K562 (cell line): ENCODE data around the gene HOXB7. TPM values are rescaled to one million over a fixed set of nuclear protein-coding genes. Genes with fewer than 3 reads are reported as not detected.

ENCODE experiments used
- CBFA2T3 ChIP-seq: fragments of 450-650 bp; IDR thresholded peaks from 2 replicates; pipeline ENCODE4 v1.6.1; 2017
- CUX1 ChIP-seq: fragments of 200-800 bp; sonication (Bioruptor generic); IDR thresholded peaks from 2 replicates; pipeline ENCODE4 v1.6.1; 2016; ENCODE audit warnings: missing genetic modification characterization, missing compliant biosample characterization
- FUS ChIP-seq: fragments of 200-400 bp; formaldehyde crosslinking; optimal IDR thresholded peaks from 2 replicates; pipeline ENCODE3; 2017; ENCODE audit warnings: low read depth, low read length
- MCM5 ChIP-seq: fragments of 450-650 bp; IDR thresholded peaks from 2 replicates; pipeline ENCODE4 v1.6.1; 2016; ENCODE audit warnings: low read depth
- NKRF ChIP-seq: fragments of 450-650 bp; IDR thresholded peaks from 2 replicates; pipeline ENCODE4 v1.6.1; 2016; ENCODE audit warnings: borderline replicate concordance
- SP1 ChIP-seq: sonication (generic); formaldehyde crosslinking; IDR thresholded peaks from 2 replicates; pipeline ENCODE4 v1.8.1; 2022; ENCODE audit warnings: mild to moderate bottlenecking, missing genetic modification reagents
- ZFP1 ChIP-seq: fragments of 450-650 bp; formaldehyde crosslinking; IDR thresholded peaks from 2 replicates; pipeline ENCODE4 v1.4.0; 2020; ENCODE audit warnings: mild to moderate bottlenecking, mixed read lengths
- ZFP91 ChIP-seq: sonication (generic); formaldehyde crosslinking; IDR thresholded peaks from 2 replicates; pipeline ENCODE4 v1.8.0; 2022; ENCODE audit warnings: mild to moderate bottlenecking, missing genetic modification reagents
- ZKSCAN3 ChIP-seq: fragments of 250-450 bp; sonication (Bioruptor Pico); IDR thresholded peaks from 2 replicates; pipeline ENCODE4 v1.4.0; 2020
- ZNF639 ChIP-seq, 2 experiments: fragments of 200-800 bp in 1 of 2; sonication (Bioruptor generic) in 1 of 2; sonication (generic) in 1 of 2; formaldehyde crosslinking in 1 of 2; IDR thresholded peaks in 1 of 2; conservative IDR thresholded peaks in 1 of 2; 2 replicates each; pipeline versions ENCODE4 v1.5.0 to v1.6.1; 2016 to 2020; ENCODE audit warnings: missing compliant biosample characterization in 1 of 2, missing genetic modification characterization in 1 of 2, missing genetic modification reagents in 1 of 2
- polyA plus RNA-seq, 8 experiments: library from polyadenylated mRNA; depleted of rRNA in 4 of 8; stranded (reverse) in 5 of 8; unstranded in 3 of 8; fragments of >200 nt; fragmentation: Nextera tagmentation in 2 of 8; fragmentation: Illumina TruSeq in 1 of 8; extraction: Ambion mirVana in 2 of 8; extraction: Trizol in 1 of 8; gene quantifications; 2 replicates each; pipeline versions ENCODE4 v1.2.1 to v1.2.3, GENCODE V29; 2011 to 2014; ENCODE audit warnings: inconsistent platforms in 1 of 8, missing spikeins in 1 of 8
- total RNA-seq, 7 experiments: library from RNA; depleted of rRNA in 6 of 7; stranded (reverse); fragments of >200 nt in 6 of 7; fragmentation: Illumina TruSeq in 2 of 7; extraction: Trizol in 2 of 7; gene quantifications; 2 replicates each; pipeline versions ENCODE4 v1.2.1 to v1.2.3, GENCODE V29; 2011 to 2021; ENCODE audit warnings: low replicate concordance in 1 of 7
- TF ChIP-seq, protein P1 (sequence below): fragments of 450-650 bp; IDR thresholded peaks from 2 replicates; pipeline ENCODE4 v1.6.1; 2017; ENCODE audit warnings: antibody characterized with exemption, mild to moderate bottlenecking

Gene HOXB7
- total and polyA plus RNA-seq, 9 of the 15 experiments (the other 6 are each of a cell fraction or from before 2014, with no cell fraction given), result 5.5 to 16.7 (median 8.3) TPM

DNA sequence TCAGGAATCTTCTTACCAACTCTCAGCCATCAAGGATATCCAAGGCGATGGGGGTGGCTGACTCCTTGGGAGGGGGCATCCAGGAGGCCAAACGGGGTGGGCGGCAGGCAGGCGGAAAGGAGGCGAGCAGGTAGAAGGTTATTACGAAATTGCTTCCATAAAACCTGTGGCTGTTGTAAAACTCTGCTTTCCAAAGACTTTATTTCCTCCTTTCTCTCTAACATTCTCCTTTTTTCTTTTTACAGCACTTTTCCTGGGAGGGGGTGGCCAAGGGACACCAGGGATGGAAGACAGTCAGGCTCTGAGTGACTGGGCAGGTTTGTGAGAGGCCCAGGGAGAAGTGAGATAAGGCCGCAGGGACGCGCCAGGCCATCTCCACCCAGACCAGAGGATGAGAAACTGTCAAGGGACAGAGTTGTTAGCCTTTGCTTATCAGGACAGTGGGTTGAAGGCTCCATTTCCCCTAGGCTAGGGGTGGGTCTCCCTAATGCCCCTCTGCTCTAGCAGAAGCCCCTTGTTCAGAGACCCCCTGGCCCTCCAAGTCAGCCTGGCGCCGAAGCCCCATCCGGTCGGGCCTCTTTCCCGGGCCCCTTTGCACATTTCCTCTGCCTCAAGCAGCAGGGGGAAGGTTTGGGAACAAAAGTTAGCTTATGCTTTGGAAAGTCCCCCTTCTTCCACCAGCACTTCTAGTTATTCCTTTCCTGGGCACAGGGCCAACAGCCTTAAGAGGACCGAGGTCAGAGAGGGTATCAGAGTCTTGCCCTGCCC is 20.3 kb upstream of the HOXB7 start (continued):
- no peak for TF ChIP-seq CUX1
- no peak for TF ChIP-seq NKRF
- TF ChIP-seq CBFA2T3, result peak; percentile 86
- TF ChIP-seq ZFP1 (CRISPR knock-in tag), result no peak
- 0 out of 4 replicates have a peak, but pooled peaks of 1 of the 2 experiments have one; percentile 56 for TF ChIP-seq ZNF639 (CRISPR knock-in tag; conservative IDR thresholded peaks at IDR 0.05 in 1 of 2, IDR thresholded peaks at IDR 0.05 in 1 of 2)
- peak; percentile 61 for TF ChIP-seq SP1 (CRISPR knock-in tag)
- TF ChIP-seq, protein P1, sequence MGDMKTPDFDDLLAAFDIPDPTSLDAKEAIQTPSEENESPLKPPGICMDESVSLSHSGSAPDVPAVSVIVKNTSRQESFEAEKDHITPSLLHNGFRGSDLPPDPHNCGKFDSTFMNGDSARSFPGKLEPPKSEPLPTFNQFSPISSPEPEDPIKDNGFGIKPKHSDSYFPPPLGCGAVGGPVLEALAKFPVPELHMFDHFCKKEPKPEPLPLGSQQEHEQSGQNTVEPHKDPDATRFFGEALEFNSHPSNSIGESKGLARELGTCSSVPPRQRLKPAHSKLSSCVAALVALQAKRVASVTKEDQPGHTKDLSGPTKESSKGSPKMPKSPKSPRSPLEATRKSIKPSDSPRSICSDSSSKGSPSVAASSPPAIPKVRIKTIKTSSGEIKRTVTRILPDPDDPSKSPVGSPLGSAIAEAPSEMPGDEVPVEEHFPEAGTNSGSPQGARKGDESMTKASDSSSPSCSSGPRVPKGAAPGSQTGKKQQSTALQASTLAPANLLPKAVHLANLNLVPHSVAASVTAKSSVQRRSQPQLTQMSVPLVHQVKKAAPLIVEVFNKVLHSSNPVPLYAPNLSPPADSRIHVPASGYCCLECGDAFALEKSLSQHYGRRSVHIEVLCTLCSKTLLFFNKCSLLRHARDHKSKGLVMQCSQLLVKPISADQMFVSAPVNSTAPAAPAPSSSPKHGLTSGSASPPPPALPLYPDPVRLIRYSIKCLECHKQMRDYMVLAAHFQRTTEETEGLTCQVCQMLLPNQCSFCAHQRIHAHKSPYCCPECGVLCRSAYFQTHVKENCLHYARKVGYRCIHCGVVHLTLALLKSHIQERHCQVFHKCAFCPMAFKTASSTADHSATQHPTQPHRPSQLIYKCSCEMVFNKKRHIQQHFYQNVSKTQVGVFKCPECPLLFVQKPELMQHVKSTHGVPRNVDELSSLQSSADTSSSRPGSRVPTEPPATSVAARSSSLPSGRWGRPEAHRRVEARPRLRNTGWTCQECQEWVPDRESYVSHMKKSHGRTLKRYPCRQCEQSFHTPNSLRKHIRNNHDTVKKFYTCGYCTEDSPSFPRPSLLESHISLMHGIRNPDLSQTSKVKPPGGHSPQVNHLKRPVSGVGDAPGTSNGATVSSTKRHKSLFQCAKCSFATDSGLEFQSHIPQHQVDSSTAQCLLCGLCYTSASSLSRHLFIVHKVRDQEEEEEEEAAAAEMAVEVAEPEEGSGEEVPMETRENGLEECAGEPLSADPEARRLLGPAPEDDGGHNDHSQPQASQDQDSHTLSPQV, result peak; percentile 94
- TF ChIP-seq MCM5, result no peak
- no peak for TF ChIP-seq ZFP91 (CRISPR knock-in tag)
- no peak for TF ChIP-seq ZKSCAN3
- TF ChIP-seq FUS, result no peak
